ENCODE data around the gene ST7. TPM values are rescaled to one million over a fixed set of nuclear protein-coding genes. Genes with fewer than 3 reads are reported as not detected.

The ST7 gene
- total RNA-seq, 1 donor from 2014 or later = 17.0 TPM

- no peak for TF ChIP-seq CTCF (IDR thresholded peaks at IDR 0.05; ENCODE audit: insufficient read depth, low read length, poor library complexity, severe bottlenecking)
- no peaks in the 10 kb centered on the region for H3K27me3 ChIP-seq (ENCODE audit: control insufficient read depth, insufficient read depth, low read length)
- no peaks in the 10 kb centered on the region for H3K36me3 ChIP-seq (ENCODE audit: control insufficient read depth, insufficient read depth, low read length)
- no peak overlapping the region for H3K4me3 ChIP-seq (ENCODE audit: low read depth, low read length)
- DNase-seq (ENCODE audit: low read depth) = no peak
Measured at GRCh38 chr7:117259615-117260014, 306.3 kb downstream of the ST7 start.

GRCh38 chr7:117262546-117262945 lies 309.2 kb downstream of the ST7 start:
- no peak for TF ChIP-seq CTCF (IDR thresholded peaks at IDR 0.05; ENCODE audit: insufficient read depth, low read length, poor library complexity, severe bottlenecking)
- Histone ChIP-seq H3K36me3 (ENCODE audit: control insufficient read depth, insufficient read depth, low read length) (no peaks in the 10 kb centered on the region), H3K4me3 (ENCODE audit: low read depth, low read length) (no peak overlapping the region), H3K27me3 (ENCODE audit: control insufficient read depth, insufficient read depth, low read length) (no peaks in the 10 kb centered on the region)
- no peak for DNase-seq (ENCODE audit: low read depth)

GRCh38 chr7:117264716-117265115 lies 311.4 kb downstream of the ST7 start:
- no peak overlapping the region for H3K4me3 ChIP-seq (ENCODE audit: low read depth, low read length)
- no peak for TF ChIP-seq CTCF (IDR thresholded peaks at IDR 0.05; ENCODE audit: insufficient read depth, low read length, poor library complexity, severe bottlenecking)
- no peaks in the 10 kb centered on the region for H3K36me3 ChIP-seq (ENCODE audit: control insufficient read depth, insufficient read depth, low read length)
- no peak for DNase-seq (ENCODE audit: low read depth)
- H3K27me3 ChIP-seq (ENCODE audit: control insufficient read depth, insufficient read depth, low read length) = no peaks in the 10 kb centered on the region

GRCh38 chr7:117269417-117269816 lies 316.1 kb downstream of the ST7 start:
- DNase-seq (ENCODE audit: low read depth) = peak; percentile 89
- H3K4me3 ChIP-seq (ENCODE audit: low read depth, low read length) = no peak overlapping the region
- no peak for TF ChIP-seq CTCF (IDR thresholded peaks at IDR 0.05; ENCODE audit: insufficient read depth, low read length, poor library complexity, severe bottlenecking)
- H3K27me3 ChIP-seq (ENCODE audit: control insufficient read depth, insufficient read depth, low read length) = no peaks in the 10 kb centered on the region
- H3K36me3 ChIP-seq (ENCODE audit: control insufficient read depth, insufficient read depth, low read length) = no peaks in the 10 kb centered on the region

- no peaks in the 10 kb centered on the region for H3K36me3 ChIP-seq (ENCODE audit: control insufficient read depth, insufficient read depth, low read length)
- no peaks in the 10 kb centered on the region for H3K27me3 ChIP-seq (ENCODE audit: control insufficient read depth, insufficient read depth, low read length)
- no peak for TF ChIP-seq CTCF (IDR thresholded peaks at IDR 0.05; ENCODE audit: insufficient read depth, low read length, poor library complexity, severe bottlenecking)
- peak; percentile 28 for DNase-seq (ENCODE audit: low read depth)
- no peak overlapping the region for H3K4me3 ChIP-seq (ENCODE audit: low read depth, low read length)
Measured at GRCh38 chr7:117269886-117270285, 316.6 kb downstream of the ST7 start.

GRCh38 chr7:117270371-117270770 lies 317.1 kb downstream of the ST7 start:
- Histone ChIP-seq H3K4me3 (ENCODE audit: low read depth, low read length) (no peak overlapping the region), H3K36me3 (ENCODE audit: control insufficient read depth, insufficient read depth, low read length) (no peaks in the 10 kb centered on the region), H3K27me3 (ENCODE audit: control insufficient read depth, insufficient read depth, low read length) (no peaks in the 10 kb centered on the region)
- DNase-seq (ENCODE audit: low read depth) = no peak
- no peak for TF ChIP-seq CTCF (IDR thresholded peaks at IDR 0.05; ENCODE audit: insufficient read depth, low read length, poor library complexity, severe bottlenecking)

All from kidney epithelial cell (primary cell).